ENCODE data around the gene HOXB6.

The HOXB6 gene

DNA sequence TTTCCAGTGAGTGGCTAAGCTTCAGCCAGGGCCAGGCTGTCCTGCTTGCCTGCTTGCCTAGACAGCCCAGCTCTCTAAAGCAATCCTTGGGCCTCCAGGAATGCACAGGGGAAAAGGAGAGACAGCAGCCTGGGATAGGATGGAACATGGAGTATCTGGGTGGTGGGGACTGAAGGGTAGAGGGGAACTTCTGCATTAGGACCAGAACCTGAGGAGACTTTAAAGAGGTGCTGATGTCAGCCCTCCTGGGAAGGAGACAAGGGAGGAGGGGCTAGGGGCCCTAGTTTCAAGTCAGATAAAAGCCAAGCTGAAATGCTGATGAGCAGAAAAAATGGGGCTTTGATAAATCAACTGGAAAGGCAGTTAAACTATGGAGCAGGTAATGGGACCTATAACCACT, 4.2 kb upstream of the HOXB6 start:
- no peak for DNase-seq

DNA sequence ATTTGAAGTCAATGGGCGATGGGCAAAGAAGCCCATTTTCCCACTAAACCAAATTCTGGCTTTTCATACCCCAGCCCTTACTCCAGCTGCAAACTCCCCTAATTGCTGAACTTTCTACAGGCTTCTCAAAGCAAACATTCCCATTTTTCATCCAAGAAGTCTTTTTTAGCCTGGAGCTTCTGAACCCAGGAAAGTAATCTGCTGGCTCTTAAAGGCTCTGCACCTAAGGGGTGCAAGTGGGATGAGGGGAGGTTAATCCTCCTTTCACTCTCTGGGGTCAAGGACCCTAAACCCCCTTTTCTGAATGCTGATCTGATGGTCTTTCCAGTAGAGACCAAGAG, 3.7 kb upstream of the HOXB6 start:
- DNase-seq: no peak

DNA sequence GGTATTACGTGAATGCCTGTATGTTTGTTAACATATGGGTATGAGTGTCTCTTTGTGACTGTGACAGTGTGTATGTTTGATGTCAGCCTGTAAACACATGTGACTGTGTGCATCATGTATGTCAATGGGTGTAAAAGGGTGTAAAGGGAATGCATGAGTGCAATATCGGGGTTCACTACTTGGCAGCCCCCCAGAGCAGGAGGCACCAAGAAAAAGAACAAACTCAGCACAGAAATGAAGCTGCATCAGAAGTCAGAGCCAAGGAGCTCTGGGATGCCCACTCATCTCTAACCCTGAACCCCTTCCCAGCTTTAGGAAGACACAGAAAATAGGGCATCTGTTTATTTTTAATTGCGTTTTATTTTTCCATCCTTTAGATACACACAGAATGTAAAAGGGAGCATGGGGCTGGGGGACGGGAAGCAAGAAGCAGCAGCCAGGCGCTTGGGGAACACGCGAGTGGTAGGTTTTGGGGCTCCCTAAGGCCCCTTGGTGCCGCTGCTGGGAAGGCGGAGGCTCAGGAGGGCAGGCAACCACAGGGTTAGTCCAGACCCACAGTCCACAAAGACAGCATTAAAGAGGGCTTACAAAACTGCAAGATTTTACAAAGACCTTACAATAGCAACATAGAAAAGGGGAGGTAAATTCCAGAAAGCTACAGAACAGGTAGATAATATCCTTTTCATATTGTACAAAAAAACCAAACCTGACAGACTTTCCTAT, 2.3 kb upstream of the HOXB6 start:
- DNase-seq: no peak

DNA sequence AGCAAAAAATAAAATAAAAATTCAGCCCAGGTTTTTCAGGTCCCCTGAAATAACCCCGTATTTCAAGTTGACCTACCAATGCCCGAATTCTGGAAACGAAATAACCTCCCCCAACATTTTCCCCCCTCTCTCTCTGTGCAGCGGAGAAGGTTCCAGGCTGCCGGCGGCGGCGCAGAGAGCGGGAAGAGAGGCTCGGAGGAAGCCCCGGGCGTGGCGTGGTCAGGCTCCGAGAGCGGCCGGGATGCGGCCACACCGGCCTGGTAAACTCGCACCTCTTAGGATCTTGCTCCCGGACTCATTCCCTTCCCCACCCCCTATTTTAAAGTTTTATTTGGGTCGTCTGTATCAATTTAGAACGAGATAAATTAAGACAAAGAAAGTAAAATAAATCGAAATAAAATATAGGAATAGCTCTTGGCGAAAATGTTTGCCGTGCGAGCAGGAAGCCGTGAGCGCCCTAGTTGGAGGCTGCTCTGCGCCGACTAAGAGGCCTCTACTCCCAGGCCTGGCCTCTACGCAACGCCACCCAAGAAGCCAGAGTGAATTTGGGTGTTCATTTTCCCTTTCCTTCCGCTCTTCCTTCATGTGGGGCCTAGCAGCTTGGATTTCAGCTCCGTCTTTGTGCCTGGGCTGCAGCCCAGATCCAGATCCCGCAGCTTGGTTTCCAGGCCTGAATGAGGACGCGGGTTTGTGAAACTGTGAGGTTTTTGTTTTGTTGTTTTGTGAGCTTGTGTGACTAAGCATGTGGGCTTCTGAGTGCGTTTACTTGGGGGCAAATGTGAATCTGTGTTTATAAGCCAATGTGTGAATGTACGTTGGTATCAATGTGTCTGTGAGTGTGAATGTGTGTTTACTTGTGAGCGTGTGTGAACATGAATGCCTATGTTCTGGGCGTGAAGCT, 1.5 kb upstream of the HOXB6 start:
- DNase-seq: no peak

DNA sequence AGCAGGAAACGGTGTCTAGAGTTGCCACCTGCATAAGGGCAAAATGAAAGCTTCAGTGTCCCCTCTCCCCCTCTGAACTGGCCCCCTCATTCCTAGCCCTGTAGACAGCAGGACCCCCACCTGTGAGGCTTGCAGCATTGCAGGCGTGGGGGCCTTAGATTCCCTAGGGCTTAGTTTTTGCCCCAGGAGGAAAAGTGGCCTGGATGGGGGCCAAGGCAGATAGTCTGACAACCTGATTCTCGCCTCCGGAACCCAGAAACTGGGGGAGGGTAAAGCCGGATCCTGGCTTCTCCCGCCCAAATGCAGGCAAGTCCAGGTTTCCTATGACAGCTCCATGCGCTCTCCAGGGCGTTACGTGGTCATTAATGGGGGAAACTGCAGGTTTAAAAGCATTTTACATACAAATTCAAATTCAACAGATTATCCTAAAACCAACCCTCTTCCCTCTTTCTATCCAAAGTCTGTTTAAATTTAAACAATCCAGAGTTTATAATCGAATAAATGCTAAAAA, 678 bp upstream of the HOXB6 start:
- DNase-seq: no peak

DNA sequence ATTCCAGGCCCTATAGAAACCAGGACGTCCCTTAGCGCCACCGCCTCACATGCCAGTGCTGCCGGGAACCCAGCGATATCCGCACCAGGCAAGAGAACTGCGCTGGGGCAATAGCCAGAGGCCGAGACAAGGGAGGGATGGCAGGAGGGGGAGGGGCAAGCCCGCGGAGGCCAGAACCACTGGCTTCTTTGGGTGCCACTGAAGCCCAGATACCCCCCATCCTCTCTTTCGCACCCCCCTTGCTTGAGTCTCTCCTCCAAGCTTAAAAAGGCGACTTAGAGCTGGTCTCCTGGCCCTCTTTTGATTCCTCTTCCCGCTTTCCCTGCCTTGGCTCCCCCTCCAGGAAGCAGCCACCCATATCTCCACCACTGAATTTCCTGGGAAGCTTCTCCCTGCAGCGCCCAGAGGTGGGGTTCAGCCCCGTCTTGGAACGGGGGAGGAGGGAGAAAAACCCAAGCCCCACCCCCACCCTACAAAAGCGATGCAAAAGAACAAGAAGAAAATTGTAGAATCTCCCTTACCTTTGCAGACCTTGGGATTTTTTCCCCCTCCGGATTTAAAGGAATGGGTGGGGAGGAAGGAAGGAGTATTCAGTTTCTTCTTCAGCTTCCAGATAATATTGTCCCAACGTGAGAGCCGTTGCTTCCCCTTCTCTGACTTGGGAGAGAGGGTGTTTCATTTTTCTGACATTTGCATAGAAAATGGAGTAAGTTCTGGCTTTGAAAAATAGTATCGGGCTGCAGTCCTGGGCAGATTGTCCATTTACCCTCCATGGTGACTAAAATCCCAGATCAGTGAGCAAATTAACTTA, 622 bp downstream of the HOXB6 start:
- DNase-seq: no peak

DNA sequence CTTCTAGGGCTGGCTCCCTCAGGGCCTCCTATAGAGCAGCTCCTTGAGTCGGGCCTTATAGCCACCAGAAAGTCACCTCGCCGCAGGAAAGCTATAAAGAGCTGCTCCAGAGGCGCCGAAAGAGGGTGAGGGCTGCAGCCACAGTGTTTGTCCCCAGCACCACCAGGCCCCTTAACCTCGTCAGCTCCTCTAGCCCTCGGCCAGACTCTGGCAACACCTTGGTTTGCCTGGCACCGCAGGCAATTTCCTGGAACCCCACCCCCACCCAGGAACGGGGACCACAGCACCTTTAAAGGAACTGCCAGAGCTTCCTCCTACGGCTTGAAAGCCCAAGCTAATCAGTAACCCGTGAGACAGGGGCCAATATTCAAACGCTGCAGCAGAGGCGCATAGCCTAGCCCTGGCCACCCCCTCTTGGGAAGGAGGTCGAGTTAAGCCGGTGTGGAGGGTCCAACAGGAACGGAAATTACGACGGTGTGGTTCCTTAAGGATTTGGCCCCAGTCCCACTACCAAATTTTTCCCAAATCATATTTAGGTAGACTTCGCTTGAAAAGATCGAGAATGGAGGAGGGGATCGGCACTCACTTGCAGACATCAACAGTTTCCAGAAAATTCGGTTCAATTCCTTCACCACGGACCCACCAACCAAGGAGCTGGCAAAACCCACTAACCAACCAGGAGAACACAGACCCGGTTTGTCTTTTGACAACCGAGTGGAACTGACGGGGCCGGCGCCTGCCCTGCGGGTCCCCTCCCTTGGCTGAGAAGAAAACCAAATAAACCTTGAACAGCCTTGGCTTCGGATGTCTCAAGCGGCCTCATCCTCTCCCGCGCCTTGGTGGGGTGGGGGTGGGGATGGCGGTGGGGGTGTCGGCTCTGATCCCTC, 3.0 kb downstream of the HOXB6 start:
- no peak for DNase-seq

DNA sequence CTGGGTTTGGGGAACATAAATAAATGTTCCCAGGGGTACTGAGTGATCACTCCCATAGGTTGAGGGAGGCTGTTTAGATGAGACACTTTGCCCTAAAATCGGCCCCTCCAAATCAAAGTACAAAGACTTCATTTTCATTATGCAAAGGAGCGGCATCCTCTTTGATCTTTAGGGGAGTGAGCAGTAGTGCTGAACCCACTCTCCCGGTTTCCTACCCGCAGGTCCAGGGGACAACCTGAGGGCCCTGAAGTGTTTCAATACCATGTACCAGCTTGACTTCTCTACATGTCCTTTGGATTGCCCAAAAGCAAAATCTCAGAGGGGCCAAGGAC, 3.6 kb downstream of the HOXB6 start:
- DNase-seq: no peak

DNA sequence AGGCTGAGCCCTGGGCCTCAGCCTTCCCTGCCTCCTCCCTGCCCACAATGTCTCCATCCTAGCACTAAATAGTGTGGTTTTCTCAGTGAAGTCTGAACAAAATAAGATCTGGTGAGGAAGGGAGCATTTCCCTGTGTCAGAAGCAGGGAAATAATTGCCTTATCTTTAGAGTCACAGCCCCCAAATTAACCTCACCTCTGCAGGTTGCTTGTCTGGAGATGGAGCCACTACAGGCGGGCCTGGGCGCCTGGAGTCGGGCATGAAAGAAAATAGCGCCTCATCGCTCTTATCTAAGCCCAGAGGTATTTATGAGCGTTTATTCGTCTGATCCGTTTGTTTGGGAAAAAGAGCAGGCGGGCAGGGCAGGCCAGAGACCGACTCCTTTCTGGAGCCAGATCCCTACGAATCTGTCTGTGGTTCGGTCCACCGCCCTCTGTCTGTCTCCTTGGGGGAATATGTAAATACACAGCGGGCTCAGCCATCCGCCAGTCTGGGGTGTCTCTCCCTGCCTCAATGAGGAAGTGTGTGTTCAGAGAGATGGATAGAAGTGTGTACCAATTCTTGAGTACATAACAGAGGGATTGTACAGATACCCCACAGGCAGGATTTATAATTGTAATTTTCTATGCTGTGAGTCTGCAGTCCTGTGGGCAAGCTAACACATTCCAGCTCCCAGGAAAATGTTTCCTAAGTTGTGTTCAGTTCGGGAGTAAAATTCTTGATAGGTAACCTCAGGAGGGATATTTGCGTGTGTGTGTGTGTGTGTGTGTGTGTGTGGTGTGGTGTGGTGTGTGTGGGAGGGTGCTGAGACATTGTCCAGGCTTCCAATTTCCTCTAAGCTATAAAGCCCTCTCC, 4.3 kb downstream of the HOXB6 start:
- no peak for DNase-seq

DNA sequence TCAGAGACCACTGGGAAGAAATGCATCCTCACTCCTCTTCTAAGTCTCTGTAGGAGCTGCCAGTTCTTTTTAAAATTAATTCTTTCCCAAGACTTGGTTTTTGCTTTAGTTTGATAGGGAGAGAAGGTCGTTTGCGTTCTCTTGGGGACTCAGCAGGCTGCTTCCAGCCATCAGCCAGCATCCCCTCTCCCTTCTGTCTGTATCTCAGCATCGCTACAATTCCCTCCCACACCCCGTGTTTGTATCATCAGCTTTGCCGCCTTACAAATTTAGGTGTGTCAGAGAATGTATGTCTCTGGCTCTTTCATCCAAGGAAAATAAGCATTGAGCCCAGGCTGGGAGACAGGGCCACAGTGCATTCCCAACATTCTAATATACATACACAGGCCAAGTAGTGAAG, 5.4 kb downstream of the HOXB6 start:
- DNase-seq: no peak

DNA sequence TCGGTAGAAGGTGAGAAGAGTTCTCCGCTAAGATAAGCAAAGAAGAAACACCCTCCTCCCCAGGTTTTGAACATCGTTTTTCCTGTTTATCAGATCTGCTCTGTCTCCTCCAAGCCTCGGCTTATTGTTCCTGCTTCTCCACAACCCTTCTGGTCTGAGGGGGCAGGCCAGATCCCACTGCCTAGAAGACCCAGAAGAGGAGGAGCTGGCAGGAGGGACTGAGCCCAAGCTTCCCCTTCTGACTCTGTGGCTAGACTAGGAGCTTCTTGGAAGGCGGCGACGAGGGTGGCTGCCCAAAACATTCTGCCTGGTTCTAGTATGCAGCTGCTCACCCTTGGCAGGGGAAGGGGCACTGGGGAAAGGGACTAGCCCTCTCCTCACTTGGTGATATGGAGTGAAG, 6.0 kb downstream of the HOXB6 start:
- no peak for DNase-seq

DNA sequence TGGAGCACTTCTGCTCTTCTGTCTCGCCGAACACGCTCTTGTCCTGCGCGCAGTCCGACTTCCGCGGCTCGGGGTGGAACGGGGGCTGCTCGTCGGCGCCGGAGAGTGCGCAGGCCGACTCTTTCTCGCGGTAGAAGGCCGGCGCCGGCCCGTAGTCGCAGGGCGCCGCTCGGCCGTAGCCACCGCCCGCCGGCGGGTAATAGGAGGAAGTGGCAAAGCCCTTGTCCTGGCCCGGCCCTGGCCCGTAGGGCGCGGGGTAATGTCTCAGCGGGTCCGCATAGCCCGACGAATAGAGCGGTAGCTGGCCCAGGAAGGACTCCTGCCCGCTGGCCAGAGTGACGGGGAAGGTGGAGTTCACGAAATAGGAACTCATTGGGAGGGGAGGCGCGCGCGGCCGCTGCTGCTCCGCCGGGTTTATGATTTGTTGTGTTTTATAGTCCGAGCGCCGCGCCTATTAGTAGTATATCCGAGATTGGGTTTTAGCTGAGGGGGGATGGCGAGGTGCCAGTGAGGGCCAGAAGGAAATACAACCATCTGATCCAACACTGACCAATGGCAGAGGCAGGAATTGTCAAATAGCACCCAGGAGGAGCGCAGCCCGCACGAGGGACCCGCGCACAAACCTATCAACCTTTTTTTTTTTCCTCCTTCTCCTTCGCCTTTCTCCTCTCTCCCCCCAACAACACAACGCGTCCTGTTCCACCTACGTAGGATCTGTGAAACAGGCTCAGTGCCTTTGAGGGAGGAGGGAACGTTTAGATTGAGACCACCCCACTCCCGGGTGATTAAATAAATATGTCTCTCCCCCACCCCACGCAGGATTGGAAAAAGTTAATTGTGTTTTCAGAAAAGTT, 6.8 kb downstream of the HOXB6 start:
- DNase-seq: no peak

DNA sequence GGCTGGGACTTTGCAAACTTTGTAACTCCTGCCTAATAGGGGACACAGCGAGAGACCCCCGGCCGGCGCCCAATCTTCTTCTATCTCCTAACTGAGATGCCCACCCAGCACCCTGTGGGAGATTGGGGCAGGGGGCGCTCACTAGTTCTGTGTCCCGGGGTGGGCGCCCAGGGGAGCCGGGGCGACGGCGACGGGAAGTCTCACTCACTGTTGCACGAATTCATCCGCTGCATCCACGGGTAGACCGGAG, 7.3 kb downstream of the HOXB6 start:
- no peak for DNase-seq

DNA sequence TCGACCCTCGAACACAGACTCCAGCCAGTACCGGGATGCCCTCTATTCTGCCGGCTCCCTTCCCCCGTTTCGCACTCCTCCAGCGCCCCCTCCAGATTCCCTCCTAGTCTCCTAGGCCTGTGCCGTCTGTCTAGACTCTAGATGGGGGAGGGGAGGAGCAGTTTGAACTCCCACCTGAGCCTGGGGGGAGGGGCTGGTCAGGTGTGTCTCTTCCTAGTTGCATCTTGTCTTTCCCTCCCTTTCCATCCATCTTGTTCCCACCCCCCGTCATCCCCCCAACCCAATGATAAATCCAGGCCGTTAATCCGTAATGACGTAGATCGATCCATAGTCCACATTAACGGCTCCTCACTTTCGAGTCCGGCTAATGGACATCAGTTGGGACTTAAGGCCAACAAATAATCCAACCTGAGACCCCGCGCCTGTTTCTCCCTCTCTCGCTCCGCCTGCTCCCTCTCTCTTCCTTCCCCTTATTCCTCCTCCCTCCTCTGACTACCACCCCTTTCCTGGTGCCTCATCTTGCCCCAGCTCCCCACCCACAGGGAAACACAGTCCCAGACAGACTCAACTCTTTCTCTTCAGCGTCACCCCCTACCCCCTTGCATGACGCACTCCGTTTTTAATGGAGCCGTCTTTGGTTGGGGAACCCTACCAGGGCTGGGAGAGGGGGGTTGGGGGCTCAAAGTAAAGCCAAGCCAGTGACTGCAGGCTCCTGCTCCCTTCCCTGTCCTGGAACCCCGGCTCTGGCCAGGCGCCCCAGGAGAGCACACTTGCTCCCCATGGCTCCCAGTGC, 7.9 kb downstream of the HOXB6 start:
- DNase-seq: no peak

DNA sequence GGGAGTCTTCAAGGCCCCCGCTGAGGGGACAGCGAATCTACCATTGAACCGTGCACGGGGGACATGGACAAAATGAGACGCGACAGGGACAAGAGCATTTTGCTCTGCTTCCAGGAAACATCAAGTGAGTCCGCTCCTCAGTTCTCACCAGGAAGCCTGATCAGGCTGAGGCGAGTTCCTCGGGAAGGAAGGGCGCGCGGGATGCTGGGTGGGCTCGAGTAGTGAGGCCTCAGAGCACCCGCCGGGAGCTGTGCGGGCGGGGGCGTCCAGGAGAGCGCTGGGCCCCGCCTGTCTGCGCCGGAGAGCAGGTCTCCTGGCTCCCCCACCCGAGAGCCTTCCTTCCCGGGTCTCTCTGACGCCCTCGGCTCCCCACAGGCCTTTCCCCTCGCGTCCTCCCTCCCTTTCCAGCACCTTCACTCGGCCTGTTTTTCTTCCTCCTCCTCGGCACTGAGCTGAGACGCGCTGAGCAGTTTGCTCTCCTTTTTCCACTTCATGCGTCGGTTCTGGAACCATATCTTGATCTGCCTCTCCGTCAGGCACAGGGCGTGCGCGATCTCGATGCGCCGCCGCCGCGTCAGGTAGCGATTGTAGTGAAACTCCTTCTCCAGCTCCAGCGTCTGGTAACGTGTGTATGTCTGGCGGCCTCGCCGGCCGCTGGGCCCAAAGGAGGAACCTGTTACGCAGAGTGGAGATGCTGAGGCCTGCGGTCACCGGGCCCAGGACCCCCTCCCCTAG, 8.6 kb downstream of the HOXB6 start:
- no peak for DNase-seq

DNA sequence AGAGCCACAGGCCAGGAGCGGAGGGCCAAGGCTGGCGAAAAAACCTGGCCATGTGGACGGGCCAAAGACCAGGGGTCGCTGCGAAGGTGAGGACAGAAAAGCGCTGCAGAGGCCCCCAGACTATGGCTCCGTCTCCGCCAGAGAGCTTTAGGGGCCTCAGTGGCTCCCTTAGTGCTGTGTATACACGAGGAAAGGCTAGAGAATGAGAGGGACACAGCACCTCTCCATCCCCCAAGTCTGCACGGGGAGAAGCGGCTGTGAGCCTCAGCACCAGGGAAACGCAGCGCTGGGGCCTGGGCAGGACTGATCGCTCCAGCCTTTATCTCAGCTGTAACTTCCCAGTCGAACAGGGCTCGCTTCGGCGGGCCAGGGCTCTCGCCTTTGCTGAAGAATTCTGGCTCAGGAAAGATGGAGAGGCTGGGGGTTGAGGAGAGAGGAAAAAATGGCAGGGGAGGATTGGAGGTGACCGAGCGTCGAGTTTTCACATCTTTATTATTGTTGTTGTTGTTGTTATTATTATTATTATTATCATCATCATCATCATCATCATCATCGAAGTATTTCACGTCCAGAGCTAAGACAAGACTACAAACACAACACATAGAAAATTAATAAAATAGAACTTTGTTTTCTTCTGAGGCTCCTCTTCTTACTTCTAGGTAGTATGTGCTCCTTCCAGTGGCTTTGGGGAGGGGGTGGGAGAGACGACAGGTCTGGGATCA, 9.3 kb downstream of the HOXB6 start:
- no peak for DNase-seq

DNA sequence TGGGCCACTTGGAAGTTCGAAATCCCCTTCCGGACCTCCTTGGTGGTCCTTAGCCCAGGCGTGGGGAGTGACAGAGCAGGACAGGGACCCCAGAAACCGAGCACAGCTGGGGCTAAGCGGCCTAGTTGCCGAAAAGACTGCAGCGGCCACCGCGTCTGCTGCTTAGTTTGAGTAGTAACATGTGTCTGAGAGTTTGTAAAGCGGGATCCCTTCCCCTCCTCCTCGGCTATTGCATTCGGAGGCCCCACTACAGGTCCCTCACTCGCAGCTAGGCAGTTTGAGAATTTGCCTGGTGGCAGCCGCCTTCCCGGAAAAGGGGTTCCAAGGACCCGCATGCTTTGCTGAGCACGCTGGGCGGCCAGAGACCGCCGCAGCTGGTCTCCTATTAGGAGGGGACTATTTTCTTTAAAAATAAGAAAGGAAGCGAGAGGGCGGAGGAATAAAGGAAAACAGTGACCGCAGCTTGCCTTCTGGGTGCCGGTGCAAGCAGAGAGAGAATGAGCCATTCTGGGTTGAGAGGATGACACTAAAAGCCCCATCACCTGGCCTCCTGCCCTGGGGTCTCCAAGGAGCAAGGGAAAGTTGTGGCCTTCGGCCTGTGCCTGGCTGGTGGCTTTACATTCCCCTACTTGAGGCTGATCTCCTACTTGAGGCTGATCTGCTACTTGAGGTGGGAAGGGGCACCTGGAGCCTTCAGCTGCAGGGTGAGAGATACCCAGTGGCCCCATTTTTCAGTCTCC, 10.1 kb downstream of the HOXB6 start:
- no peak for DNase-seq
